HG03025 (cell line): ENCODE data around the gene PRM2.
"Not testable (repeated sequence)": the region's sequence is repeated elsewhere in the genome, so short reads cannot be mapped to it uniquely, and the experiment has no call there.

Experiments used
- ATAC-seq: cut with Tn5 transposase; IDR thresholded peaks from one replicate; pipeline ENCODE4 v1.9.1; 2021; ENCODE audit warnings: mild to moderate bottlenecking, moderate library complexity; ENCODE audit not compliant: unreplicated experiment, low FRiP score

The PRM2 gene

GRCh38 chr16:11290102-11290893 lies 14.0 kb upstream of the PRM2 start:
- ATAC-seq = no peak

- ATAC-seq = not testable (repeated sequence)
These were observed 13.4 kb upstream of the PRM2 start for GRCh38 chr16:11289696-11290095.

GRCh38 chr16:11289202-11289601 lies 12.9 kb upstream of the PRM2 start:
- ATAC-seq = no peak

GRCh38 chr16:11285842-11286241 lies 9.6 kb upstream of the PRM2 start:
- ATAC-seq = no peak

GRCh38 chr16:11283820-11284248 lies 7.6 kb upstream of the PRM2 start:
- no peak for ATAC-seq

- ATAC-seq = no peak
These were observed 4.6 kb upstream of the PRM2 start, which contains the start of gene PRM1 for GRCh38 chr16:11280616-11281522. Gene PRM1 (minus strand): TSS chr16:11281330. CDS start chr16:11281238, 92 bp downstream.

GRCh38 chr16:11278681-11279628 lies 2.7 kb upstream of the PRM2 start:
- ATAC-seq = no peak

- ATAC-seq = no peak
These were observed 1.5 kb upstream of the PRM2 start for GRCh38 chr16:11277607-11278337.

GRCh38 chr16:11276896-11277593 lies 765 bp upstream of the PRM2 start:
- no peak for ATAC-seq

- ATAC-seq = no peak
These were observed 1.3 kb downstream of the PRM2 start for GRCh38 chr16:11274964-11275363.

GRCh38 chr16:11273721-11274324 lies 2.5 kb downstream of the PRM2 start:
- ATAC-seq = no peak

GRCh38 chr16:11272921-11273720 lies 3.2 kb downstream of the PRM2 start, which contains the start of gene PRM3:
Gene PRM3 (minus strand): TSS chr16:11273629. CDS start chr16:11273595, 34 bp downstream.
- ATAC-seq = no peak

GRCh38 chr16:11272484-11272883 lies 3.8 kb downstream of the PRM2 start:
- ATAC-seq = no peak

- no peak for ATAC-seq
These were observed 4.7 kb downstream of the PRM2 start for GRCh38 chr16:11271610-11272009.

GRCh38 chr16:11270602-11271162 lies 5.6 kb downstream of the PRM2 start:
- ATAC-seq = no peak

GRCh38 chr16:11268921-11269375 lies 7.3 kb downstream of the PRM2 start, which contains the start of gene TNP2:
Gene TNP2 (minus strand): TSS chr16:11269325. CDS start chr16:11269262, 63 bp downstream.
- no peak for ATAC-seq

GRCh38 chr16:11265124-11265523 lies 11.2 kb downstream of the PRM2 start:
- ATAC-seq = no peak
